Measurements from ENCODE around the gene CREG2.

GRCh38 chr2:101310834-101311695 is 76.2 kb downstream of the CREG2 start:
- TF ChIP-seq, protein P1, sequence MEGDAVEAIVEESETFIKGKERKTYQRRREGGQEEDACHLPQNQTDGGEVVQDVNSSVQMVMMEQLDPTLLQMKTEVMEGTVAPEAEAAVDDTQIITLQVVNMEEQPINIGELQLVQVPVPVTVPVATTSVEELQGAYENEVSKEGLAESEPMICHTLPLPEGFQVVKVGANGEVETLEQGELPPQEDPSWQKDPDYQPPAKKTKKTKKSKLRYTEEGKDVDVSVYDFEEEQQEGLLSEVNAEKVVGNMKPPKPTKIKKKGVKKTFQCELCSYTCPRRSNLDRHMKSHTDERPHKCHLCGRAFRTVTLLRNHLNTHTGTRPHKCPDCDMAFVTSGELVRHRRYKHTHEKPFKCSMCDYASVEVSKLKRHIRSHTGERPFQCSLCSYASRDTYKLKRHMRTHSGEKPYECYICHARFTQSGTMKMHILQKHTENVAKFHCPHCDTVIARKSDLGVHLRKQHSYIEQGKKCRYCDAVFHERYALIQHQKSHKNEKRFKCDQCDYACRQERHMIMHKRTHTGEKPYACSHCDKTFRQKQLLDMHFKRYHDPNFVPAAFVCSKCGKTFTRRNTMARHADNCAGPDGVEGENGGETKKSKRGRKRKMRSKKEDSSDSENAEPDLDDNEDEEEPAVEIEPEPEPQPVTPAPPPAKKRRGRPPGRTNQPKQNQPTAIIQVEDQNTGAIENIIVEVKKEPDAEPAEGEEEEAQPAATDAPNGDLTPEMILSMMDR (IDR thresholded peaks at IDR 0.05 in 8 of 11, conservative IDR thresholded peaks at IDR 0.05 in 3 of 11) = no peak
- TF ChIP-seq POLR2AphosphoS5 (IDR thresholded peaks at IDR 0.05) = no peak

Data from spleen (tissue), 7 donors.